DMS53 treated with DMSO at 0.1 percent for 48 hours (cell line): ENCODE data around the gene CAPN15.

Experiments used
- DNase-seq: peaks from one replicate; lab custom pipeline; 2025; ENCODE audit not compliant: unreplicated experiment; lab: John Stamatoyannopoulos, UW

Gene CAPN15

DNA sequence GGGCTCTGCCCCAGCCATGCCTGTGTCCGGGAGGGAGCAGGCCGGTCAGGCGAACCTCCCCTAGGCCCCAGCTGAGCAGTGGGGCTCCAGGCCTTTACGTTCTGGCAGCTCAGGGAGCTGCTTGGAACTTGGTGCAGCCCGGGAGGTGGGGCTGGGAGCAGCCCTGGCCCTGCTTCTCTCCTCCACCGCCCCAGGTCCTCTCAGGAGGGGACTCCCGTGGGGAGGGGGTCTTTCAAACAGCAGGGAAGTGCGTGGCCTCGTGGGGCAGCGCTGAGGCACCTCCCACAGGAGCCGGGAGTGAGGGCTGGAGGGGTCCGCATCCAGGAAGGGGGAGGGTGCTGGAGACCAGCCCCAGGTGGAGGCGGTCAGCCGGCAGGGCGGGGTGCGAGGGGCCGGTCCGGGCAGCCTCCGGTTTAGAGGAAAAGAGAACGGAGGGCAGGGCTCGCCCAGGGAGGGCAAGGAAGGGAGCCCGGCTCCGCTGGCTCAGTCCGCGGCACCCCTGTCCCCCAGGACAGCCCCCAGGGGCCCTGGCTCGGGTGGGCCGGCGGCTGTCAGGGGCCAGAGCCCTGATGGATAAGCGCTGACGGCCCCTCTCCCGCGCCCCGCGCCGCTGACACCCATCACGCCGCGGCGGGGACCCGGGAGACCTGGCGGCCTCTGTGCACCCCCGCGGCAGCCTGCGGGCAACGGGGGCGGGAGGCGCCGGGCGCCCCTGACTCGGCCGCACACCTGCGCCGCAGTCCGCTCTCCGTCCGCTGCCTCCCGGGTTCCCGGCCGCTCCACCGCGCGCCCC, 32.1 kb downstream of the CAPN15 start:
- no peak for DNase-seq

DNA sequence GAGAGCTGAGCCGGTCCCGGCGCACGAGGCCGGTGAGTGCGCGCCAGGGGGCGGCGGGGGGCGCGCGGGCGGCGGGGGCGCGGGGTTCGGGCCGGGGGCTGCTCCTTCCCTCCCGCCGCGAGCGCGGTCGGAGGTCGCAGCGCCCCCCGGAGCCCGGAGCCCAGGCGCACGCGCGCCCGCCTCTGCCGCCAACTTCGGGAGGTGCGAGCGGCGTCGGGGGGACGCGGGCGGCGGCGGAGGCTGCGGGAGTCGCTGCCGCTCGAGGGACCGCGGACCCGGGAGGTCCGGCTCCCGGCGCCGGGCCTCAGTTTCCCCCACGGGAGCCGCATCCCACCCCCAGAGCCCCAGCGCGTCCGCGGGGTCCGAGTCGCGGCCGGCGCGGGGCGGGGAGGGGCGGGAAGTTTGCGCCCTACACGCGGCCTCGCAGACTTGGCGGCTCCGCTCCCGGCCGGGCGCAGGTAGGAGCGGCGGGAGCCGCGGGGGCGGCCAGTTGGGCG, 32.7 kb downstream of the CAPN15 start, which contains the start of gene PRR35:
TSS of gene PRR35 (plus strand) at position 191 of the 497 bp plus-strand sequence. CDS start 2,901 bp downstream, outside the sequence.
- DNase-seq, result no peak

DNA sequence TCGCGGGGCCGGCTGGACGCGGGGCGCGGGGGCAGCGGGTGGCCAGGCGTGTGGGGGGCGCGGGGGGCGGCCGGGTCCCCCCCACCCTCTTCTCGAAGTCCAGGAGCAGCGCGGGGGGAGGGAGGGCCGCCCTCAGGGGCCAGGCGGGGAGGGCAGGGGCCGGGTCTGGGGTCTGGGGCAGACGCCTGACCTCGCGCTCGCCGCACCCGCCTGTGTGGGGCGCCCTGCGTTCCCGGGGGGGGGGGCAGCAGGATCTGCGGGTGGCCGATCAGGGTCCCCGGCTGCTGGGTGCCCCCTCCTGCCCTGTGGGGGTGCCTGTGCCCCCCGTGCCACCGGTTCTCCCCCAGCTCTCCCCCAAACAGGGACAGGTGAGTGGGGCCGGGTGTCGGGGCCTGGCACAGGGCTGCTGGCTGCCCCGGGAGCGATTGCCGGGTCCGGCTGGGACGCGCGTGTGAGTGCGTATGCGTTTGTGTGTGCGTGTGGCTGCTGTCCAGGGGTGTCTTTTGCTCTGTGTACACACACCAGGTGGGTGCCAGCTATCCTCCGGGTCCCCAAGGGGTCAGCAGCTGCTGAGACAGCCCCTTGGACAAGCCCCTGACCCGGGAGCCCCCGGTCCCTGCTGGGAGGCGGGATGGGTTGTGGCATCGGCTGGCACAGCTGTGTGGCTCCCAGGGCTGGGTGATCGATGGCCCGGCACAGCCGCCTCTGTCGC, 33.3 kb downstream of the CAPN15 start:
- DNase-seq, result no peak

DNA sequence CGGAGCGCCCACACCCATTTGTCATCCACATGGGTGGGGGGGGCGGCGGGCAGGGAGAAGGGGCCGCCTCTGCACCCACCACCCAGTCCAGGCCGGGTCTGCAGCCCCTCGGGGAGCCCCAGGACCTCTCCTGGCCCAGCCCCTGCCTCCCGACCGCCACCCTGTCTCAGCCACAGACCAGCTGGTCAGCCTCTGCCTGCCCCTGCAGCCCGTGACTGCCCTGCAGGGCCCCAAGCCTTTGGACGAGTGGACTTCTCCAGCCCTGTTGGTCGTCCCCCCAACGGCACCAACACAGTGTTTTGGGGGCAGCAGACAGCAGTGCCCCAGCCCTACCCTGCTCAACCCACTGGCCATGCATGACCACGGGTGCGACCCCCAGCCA, 33.9 kb downstream of the CAPN15 start:
- no peak for DNase-seq

DNA sequence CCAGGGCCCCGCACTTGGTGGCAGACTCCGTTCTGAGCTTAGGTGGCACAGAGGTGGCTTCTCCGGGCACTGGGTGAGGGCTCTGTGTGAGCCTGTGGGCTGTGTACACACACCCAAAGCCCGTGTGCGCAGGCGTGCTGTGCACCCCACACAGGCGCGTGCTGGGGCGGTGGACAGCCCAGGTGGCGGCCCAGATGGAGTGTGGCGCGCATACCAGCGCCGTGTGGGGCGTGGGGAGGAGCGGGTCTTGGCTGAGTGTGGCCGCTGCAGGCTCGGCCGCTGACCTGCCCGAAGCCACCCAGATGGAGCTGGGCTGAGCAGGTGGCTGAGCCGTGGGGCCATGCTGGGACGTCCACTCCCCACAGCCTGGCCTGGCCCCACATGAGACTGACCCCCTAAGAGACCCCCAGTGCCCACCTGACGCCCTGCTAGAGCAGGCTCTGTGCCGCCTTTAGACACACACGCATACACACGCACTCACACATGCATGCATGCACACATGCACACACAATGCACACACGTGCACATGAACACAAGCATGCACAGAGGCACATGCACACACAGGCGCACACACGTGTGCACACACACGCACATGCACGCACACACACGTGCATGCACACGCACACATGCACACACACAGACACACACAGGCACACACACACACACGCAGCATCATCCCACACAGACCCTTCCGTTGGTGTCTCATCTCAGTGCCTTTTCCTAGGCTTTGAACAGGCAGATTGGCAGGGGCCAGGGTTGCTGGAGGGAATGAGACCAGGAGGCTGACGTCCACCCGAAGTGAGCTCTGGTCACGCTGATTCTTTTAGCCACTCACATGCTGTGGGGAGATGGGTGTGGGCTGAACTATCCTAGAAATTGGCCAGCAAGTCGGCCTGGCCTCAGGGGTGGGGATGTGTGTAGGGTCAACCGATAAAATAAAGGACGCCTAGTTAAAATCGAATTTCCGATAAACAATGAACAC, 34.7 kb downstream of the CAPN15 start:
- DNase-seq, result no peak

DNA sequence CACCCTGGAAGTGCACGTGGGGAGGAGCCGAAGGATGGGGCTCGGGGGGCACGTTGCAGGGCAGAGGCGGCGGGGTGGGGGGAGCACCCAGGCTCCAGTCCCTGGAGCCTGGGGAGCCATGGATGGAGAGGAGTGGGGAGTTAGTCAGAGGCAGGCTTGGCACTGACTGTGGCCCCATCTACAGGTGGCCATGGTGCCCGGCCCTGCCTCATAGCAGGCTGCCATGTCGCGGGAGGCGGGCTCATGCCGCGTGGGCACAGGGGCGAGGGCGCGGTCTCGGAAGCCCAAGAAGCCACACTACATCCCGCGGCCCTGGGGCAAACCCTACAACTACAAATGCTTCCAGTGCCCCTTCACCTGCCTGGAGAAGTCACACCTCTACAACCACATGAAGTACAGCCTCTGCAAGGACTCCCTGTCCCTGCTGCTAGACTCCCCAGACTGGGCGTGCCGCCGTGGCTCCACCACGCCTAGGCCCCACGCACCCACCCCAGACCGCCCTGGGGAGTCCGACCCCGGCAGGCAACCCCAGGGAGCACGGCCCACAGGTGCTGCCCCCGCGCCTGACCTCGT, 35.6 kb downstream of the CAPN15 start:
- DNase-seq, result no peak

DNA sequence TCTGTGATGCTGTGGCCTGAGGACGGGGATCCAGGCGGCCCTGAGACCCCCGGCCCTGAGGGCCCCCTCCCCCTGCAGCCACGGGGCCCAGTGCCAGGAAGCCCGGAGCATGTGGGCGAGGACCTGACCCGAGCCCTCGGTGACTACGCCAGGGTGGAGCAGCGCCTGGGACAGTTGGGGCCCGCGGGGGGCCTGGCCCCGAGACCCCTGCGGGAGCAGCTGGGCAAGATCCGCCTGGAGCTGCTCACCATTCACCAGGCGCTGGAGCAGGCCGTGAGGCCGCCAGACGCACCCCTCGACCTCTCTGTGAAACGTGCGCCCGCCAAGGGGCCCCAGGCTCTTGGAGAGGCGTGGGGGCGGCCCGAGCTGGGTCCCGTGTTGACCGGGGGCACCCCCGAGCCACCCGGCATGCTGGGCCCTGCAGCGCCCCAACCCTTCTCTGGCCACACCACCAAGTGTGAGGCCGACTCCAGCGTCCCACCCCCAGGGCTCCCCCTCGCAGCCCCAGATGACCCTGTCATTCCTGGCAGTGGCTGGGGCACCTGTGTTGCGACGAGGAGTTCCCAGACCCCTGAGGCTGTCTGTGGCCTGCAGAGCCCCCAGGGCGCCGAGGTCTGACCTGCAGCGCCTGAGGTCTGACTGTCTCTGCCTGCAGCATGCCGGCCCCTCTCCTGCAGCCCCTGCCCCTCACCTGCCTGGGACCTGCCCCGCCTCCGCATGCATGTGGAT, 37.3 kb downstream of the CAPN15 start:
- no peak for DNase-seq

DNA sequence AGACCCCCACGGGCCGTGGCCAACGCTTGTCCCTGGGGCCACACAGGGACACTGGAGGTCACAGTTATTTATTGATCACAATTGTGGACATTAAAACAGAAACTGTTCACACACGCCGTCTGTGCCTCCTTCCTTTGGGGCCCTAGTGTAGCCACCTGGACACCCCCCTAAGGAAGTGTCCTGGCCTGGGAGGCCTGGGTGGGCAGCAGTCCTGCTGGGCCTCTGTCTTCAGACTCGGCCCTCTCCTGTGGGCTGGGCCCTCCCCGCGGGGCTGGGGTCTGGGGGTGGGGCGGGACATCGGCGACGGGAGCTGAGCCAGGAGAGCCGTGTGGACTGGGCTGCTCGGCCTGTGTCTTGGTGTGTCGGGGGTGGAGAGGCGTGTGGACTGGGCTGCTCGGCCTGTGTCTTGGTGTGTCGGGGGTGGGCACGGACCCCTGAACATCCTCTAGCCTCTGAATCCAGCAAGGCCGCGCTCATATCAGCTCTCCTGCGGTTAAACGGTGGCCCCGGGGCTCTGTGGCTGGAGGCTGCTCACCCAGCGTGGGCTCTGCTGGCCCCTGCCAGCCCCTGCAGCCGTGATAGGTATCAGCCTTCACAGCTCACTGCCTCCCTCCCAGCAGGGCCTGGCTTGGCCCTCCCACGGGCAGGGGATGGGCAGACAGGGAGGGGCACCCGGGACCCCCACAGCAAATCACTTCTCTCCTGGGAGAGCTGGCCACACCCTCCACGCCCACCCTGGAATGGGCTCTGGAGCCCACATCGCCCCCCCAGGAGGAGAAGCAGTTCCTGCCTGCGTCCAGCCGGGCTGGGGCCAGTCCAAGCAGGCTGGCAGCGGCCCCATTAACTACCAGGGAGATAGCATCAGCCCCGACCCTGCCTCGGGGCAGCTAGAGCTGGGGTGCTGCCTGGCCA, 38.2 kb downstream of the CAPN15 start:
- no peak for DNase-seq

DNA sequence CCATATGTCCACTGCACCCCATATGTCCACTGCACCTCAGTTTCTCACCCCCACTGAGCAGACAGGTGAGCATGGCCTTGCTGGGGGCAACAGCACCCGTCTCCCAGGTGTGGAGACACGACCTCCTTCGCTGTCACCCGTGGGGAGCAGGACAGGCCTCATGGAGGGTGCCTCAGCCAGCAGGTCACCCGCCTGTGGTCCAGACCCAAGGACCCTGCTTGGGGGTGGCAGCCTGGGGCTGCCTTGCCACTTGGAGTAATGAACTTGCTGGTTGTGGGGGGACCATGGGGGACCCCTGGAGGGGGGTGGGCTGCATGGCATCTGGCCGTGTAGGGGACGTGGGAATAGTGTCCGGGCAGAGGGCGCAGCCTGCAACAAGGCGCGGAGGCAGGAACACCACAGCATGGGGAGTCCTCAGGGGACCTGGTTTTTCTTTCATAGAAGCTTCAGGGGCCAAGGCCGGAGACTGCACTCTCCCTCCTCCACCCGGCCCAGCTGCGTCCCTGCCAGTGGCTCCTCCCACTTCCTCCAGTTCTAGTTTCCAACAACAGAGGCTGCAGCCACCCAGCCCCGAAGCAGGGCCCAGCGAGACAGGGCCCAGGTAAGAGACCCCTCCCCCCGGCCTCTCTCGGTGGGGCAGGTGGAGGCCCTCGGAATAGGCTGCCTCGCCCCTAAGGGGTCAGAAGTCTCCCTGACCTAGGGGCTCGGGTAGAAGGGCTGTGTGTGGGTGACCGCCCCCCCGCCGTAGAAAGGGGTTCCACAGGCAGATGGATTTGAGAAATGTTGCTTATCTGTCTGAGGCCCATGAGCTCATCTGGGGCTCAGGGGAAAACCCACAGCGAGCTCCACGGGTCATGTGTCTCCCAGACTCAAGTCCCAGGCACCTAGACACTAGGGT, 39.2 kb downstream of the CAPN15 start, which contains the start of gene NHLRC4:
TSS of gene NHLRC4 (plus strand) at position 531 of the 898 bp plus-strand sequence. CDS start 1,043 bp downstream, outside the sequence.
- DNase-seq, result peak; percentile 41

DNA sequence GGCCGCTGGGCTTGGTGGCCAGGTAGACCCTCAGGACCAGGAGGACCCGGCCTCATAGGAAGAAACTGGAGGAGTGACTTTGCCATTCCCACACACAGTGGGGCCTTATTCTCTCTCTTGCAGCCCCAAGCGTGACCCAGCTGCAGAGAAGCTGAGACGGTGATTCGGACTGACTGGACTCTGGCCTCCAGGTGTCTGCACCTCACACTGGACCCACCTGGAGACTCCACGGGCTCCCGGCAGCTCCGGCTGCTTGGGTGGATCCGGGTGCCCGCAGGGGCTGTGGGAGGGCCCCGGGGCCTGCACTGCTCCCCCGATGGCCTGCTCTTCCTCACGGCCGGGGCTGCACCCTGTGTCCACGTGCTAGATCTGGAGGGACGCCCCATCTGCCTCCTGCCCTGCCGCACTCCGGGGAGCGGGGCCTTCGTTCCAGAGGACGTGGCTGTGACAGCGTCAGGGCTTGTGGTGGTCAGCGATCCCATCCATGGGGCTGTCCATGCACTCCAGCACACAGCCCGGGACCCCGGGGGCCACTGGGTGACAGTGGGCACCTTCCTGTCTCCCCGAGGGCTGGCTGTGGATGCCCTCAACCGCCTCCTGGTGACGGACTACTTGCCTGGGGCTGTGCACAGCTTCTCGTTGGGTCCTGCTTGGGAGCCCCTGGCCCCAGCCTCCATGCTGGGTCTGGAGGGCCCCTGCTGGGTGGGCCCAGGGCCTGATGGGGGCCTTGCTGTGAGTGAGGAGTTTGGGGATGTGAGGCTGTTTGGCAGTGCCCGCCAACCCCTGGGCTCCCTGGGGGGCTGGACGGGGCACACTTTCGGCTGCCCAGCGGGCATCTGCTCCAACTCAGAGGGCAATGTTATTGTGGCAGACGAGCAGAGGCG, 40.1 kb downstream of the CAPN15 start:
- DNase-seq, result no peak

DNA sequence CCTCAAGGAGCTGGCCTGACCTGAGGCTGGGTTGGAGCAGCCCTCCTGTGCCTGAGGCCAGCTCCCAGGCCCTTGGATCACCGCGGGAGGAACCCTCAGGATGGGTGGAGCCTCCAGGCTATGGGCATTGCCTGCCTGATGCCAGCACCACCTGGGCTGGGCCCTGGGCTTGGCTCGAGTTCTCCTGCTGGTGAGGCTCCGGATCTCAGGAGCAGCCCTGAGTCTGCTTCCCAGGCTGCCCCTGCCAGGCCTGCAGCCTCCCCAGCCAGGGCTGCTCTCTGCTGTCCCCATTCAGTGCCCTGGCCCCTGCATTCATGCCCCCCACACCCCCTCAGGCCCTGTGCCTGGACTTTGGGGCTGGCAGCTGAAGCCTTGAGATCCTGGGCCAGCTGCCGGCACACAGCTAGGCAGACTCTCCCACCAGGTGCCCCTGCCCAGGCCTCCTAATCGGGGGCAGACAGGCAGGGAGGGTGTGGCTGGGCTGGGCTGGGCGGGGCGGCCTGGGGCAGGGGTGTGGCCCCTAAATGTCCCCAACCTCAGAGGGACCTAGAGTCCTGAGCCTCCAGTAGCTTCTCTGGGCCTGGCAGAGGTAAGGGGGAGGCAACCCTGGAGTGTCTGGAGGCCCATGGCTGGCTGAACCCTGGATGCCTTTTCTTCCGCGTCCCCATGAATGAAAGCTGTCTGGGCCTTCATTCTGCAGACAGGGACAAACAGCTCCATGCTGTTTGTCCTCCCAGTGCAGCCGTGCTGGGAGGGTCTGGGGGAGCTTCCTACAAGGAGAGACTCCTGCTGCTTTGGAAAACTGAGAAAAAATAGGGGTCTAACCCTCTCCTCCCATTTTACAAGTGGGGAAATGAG, 41.1 kb downstream of the CAPN15 start:
- no peak for DNase-seq

DNA sequence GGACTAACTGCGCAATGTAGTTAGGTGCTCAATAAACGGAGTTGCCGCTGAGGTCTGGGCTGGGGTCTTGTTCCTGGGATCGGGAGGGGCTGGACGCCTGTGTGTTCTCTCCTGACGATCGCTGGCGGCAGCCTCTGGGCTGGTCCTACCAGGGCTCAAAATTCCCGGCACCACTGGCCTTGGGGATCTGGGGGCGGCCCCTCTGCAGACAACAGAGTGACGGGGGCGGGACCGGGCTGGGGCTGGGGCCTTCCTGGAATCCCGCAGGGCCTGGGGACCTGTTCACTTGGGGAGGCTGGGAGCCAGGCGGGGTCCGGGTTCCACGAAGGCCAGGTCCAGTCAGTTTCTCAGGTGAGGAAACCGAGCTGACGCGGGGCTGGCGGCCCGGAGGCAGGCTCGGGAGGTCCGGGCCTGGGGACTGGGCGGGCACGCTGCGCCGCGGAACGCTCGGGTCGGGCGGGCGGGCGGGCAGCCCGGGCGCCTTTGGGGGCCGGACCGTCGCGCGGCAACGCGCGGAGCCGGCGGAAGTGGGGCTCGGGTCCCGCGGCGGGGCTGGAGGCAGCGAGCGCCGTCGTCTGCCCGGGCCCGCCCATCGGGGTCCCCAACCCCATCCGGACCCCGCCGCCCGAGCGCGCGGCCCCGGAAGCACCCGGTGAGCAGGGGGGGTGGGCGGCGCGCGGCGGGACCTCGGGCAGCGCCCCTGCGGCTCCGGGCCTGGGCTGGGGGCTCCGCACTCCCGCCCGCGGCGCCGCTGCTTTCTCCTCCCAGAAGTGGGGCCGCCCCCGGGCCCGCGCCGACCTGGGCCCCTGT, 42.1 kb downstream of the CAPN15 start, which contains the start of gene PIGQ:
TSS of gene PIGQ (plus strand) at position 524 of the 810 bp plus-strand sequence. CDS start 4,107 bp downstream, outside the sequence.
- no peak for DNase-seq

DNA sequence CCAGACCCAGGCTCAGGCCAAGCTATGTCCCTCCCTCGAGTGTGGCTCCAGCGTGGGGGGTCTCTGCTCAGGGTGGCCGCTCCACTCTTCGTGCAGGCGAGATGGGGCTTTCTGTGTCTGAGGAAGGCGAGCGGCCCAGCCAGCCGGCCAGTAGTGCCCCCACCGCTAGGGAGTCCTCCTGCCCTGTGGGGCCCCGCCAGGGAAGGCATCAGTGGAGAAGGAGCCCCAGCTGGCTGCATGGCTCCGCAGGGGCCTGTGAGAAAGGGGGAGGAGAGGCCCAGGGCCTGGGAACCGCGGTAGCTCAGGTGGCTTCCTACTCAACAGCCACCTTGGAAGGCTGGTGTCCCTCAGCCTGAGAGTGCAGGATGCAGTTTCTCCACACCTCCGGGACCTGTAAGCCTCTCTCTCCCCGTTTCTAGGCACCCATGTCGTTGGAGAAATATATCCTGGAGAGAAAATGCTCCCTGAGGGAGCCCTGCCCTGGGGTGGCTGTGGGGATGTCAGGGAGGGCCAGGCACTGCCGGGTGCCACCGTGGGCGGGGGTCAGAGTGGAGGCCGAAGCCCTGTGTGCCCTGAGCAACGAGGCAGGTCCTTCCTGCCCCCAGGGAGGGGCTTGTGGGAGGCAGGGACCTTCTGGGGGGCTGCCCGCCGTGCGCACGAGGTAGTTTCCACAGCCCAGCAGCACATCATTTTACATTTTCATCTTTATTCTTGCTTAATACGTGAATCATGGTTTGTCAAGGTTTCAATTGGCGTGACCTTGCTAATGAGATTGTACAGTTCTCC, 45.5 kb downstream of the CAPN15 start:
- no peak for DNase-seq
